ENCODE results near the gene CYB561D1.

The CYB561D1 gene

DNA sequence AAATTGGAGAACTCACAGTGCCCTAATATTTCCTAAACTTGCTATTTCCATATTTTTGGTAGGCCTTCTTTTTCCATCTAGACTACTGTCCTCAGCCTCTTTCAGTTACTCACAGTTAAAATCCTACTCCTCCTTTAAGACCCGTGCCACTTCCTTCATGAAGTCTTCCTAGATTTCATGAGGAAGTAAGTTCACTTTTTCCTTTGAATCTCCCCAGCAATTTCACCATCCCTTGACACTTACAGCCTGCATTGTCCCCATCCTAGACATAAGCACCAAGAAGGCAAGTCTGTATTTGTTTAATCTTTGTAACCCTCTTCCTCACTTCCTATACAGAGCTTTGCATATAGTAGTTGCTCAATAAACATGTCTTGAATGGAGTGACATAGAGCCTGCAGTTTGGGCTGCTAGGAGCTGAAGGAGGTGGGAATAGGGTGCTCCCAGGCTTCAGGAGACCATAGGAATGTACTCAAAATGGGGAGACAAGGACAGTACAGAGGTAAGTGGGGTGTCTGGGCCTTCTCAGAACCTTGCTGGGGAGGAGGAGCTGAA lies 40.5 kb downstream of the CYB561D1 start:
- H3K36me3 Mint-ChIP-seq (ENCODE audit: low read depth) = no peaks in the 10 kb centered on the region
- H3K27ac Mint-ChIP-seq = no peak overlapping the region
- intact Hi-C loops (cut with micrococcal nuclease) = loop anchor here (5.0 to 10.0 kb wide), 2 partner anchors 107 to 270 kb away; partner anchors contain the start of gene PSMA5
- no peaks in the 10 kb centered on the region for H3K9me3 Mint-ChIP-seq
- no peak overlapping the region for H3K4me3 Mint-ChIP-seq
- H3K27me3 Mint-ChIP-seq = no peaks in the 10 kb centered on the region
- peaks cover 17% of the 10 kb centered on the region for H3K4me1 Mint-ChIP-seq (ENCODE audit: low read depth)

DNA sequence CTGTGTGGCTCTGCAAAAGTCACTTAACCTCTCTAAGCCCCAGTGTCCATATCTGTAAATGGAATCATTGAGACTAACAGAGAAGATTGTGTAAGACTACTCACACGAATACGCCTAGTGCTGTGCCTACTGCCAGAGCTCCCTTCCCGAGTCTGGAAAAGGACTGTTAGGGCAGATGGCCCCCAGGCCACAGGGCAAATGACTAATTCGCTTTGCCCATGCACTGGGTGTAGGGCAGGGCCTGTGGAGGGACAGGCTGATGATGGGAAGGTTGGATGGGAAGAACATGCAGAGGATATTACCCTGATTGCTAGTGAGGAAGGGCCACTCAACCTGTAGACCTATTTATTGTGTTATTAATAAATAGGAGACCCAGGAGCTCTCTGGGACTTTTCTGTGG lies 41.6 kb downstream of the CYB561D1 start:
- no peaks in the 10 kb centered on the region for H3K9me3 Mint-ChIP-seq
- H3K4me1 Mint-ChIP-seq (ENCODE audit: low read depth) = peaks cover 17% of the 10 kb centered on the region
- H3K36me3 Mint-ChIP-seq (ENCODE audit: low read depth) = no peaks in the 10 kb centered on the region
- H3K27ac Mint-ChIP-seq = peak overlapping the region; percentile 2
- H3K4me3 Mint-ChIP-seq = no peak overlapping the region
- no peaks in the 10 kb centered on the region for H3K27me3 Mint-ChIP-seq
- intact Hi-C loops (cut with micrococcal nuclease) = loop anchor here (10.0 kb wide), 1 partner anchor 271 kb away; no protein-coding TSS in a partner anchor

DNA sequence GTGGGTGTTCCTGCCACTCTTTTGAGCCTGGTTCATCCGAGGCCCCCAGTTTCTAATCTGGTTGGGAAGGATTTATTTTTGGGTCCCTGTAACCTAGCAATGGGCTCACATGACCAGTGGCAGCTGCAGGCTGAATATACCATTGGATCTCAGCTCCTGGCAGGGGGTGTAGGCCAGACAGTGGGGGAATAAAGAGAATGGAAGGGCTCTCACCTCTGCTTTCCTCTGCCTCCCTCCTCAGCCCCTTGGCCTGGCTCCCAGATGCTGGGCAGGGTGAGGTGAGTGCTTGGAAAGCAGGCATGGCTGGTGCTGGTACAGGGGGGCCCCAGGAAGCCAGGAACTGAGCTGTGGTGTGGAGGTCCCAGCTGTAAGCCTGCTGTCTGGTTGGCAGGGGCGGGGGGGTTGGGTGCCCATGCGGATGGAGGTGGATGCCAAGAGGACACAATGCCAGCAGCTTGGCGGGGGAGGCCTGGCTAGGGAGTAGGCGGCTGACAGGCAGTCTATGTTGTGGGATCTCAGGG lies 42.1 kb downstream of the CYB561D1 start:
- Mint-ChIP-seq H3K27me3 (peaks cover 1% of the 10 kb centered on the region), H3K36me3 (ENCODE audit: low read depth) (no peaks in the 10 kb centered on the region), H3K4me1 (ENCODE audit: low read depth) (peaks cover 17% of the 10 kb centered on the region), H3K9me3 (no peaks in the 10 kb centered on the region), H3K27ac (peak overlapping the region; percentile 2), H3K4me3 (no peak overlapping the region)
- intact Hi-C loops (cut with micrococcal nuclease) = loop anchor here (10.0 kb wide), 1 partner anchor 271 kb away; no protein-coding TSS in a partner anchor

DNA sequence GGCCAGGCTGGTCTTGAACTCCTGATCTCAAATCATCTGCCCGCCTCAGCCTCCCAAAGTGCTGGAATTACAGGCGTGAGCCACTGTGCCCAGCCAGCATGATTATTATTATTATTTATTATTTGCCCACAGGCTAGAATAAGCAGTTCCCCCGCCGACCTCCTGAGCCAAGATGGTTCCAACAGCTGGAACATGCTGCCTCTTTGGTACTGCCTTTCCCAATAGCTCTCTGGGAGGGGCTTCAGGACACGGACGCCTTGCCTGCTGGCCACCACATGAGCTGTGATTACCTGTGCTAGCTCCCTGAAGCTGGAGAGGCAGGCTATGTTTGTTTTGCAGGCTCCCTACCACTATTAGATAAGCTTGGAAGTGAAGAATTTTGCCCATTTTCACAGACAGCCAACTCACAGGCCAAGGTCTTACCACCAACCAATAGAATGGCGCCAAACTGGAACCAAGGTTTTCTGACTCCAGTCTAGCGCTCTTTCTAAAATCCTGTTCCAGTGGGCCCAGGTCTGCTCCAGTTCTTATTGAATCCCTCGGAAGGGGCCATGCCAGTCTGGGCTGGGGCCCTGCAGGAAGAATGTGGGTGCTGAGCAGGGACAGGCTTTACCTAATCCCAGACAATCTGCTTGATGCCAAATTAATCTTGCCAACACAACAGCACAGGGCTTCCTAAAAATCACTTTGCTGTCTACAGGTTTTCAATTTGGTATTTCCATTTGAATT lies 43.7 kb downstream of the CYB561D1 start:
- Mint-ChIP-seq H3K9me3 (no peaks in the 10 kb centered on the region), H3K4me1 (ENCODE audit: low read depth) (peaks cover 10% of the 10 kb centered on the region), H3K4me3 (no peak overlapping the region), H3K27me3 (peaks cover 3% of the 10 kb centered on the region), H3K27ac (no peak overlapping the region), H3K36me3 (ENCODE audit: low read depth) (no peaks in the 10 kb centered on the region)
- intact Hi-C loops (cut with micrococcal nuclease) = loop anchor here (10.0 kb wide), 1 partner anchor 273 kb away; no protein-coding TSS in a partner anchor

DNA sequence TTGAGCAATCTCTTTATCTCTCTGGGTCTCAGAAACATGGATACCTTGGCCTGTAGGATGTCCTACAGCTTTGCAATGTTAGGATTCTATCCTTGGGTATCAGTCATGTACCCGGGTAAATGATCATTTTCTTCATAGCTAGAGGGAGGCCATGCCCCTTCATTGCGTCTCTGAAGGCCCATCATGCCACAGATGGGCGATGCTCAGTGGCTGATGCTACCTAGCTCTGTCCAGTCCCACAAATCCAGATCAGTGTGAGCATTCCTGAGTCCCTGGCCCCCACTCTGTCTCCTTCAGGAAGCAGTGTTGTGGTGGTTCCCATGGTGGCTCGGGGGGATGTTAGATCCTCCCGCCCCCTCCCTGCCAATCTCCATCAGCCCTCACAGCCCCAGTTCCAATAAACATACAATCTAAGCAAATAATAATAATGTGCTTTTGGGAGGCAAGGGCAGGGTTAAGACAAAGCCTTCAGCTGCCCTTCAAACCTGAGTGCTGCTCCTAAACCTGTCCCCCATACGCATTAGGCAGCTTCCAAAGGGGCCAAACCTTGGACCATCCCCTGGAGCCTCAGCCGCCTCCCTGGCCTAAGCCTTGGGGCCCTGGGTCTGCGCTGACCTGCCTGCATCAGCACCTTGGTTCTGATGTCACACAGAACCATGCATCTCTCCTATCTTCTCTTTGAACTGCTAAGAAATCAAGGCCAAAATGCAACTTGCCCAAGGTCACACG lies 45.1 kb downstream of the CYB561D1 start:
- Mint-ChIP-seq H3K4me1 (ENCODE audit: low read depth) (peaks cover 7% of the 10 kb centered on the region), H3K36me3 (ENCODE audit: low read depth) (no peaks in the 10 kb centered on the region), H3K9me3 (no peaks in the 10 kb centered on the region), H3K27ac (no peak overlapping the region), H3K4me3 (no peak overlapping the region), H3K27me3 (peaks cover 5% of the 10 kb centered on the region)
- intact Hi-C loops (cut with micrococcal nuclease) = loop anchor here (10.0 kb wide), 1 partner anchor 274 kb away; no protein-coding TSS in a partner anchor

DNA sequence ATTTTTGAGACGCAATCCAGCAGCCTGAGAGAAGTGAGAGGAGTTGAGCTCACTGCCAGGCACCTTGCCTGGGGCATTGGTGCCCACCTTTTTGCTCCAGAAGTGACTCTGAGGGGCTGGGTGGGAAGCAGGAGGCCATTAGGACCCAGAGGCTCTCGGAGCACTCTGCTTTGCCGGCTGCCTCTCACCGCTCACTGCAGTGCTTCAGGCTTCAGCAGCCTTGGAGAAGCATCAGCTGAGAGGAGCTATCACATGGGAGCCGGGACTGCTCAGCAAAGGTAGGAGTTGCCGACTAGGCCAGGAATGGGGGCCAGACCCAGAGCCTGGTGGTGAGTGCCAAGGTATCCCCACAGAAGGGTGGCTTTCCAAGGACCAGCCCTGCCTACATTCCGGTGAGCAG lies 45.8 kb downstream of the CYB561D1 start, which contains the start of gene GPR61:
TSS of gene GPR61 (plus strand) at position 197 of the 400 bp plus-strand sequence. CDS start 3,151 bp downstream, outside the sequence.
- H3K27me3 Mint-ChIP-seq = peaks cover 5% of the 10 kb centered on the region
- no peak within 1 kb of the TSS for H3K27ac Mint-ChIP-seq
- no peaks in the 10 kb centered on the region for H3K9me3 Mint-ChIP-seq

DNA sequence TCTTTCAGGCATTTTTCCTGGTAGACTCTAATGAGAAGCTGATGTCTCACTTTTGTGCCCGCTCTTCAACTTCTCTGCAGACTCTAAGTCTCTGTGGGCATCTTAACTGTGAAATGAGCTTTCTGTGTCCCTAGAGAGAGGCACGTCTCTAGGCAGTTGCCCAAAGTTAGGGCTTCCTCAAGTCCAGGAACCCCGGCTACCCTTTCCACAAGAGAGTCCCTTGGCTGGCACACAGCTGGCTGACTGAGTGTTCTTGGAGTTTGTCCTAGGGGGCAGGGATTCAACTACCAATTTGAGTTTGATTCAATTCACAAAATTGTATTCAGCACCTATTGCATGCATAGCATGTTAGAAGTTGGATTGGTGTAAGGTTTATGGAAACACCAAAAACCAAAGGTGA lies 47.2 kb downstream of the CYB561D1 start:
- intact Hi-C loops (cut with micrococcal nuclease) = no loop called here
- Mint-ChIP-seq H3K27ac (no peak overlapping the region), H3K4me1 (ENCODE audit: low read depth) (no peaks in the 10 kb centered on the region)

More for the DNA sequence above, 45.8 kb downstream of the CYB561D1 start, which contains the start of gene GPR61:
- Mint-ChIP-seq H3K36me3 (ENCODE audit: low read depth) (no peaks in the 10 kb centered on the region), H3K4me3 (no peak within 1 kb of the TSS), H3K4me1 (ENCODE audit: low read depth) (no peaks in the 10 kb centered on the region)
- intact Hi-C loops (cut with micrococcal nuclease) = loop anchor here (10.0 kb wide), 1 partner anchor 275 kb away; no protein-coding TSS in a partner anchor

DNA sequence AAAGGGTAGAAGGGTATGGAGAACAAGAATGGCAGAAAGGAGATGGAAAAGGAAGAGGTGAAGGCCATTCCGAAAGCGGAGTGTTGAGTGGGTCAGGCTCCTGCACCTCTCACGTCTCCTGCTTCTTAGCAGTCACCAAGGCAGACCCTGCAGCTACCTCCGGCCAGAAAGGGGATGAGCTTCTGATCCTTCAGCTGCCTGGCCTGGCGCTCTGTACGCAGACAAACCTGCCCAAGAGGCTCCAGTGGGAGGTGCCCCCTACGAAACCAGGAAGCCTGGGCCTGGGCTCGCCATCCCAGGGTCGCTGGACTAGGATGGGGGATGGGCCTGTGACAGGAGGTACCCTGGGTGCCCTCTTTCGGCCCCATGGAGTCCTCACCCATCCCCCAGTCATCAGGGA lies 48.8 kb downstream of the CYB561D1 start:
- no peak overlapping the region for H3K4me3 Mint-ChIP-seq
- H3K36me3 Mint-ChIP-seq (ENCODE audit: low read depth) = peaks cover 2% of the 10 kb centered on the region
- no peaks in the 10 kb centered on the region for H3K9me3 Mint-ChIP-seq
- H3K27ac Mint-ChIP-seq = no peak overlapping the region
- peaks cover 5% of the 10 kb centered on the region for H3K27me3 Mint-ChIP-seq
- H3K4me1 Mint-ChIP-seq (ENCODE audit: low read depth) = peaks cover 3% of the 10 kb centered on the region
- intact Hi-C loops (cut with micrococcal nuclease) = no loop called here

More for the DNA sequence above, 47.2 kb downstream of the CYB561D1 start:
- Mint-ChIP-seq H3K27me3 (peaks cover 5% of the 10 kb centered on the region), H3K4me3 (no peak overlapping the region), H3K36me3 (ENCODE audit: low read depth) (no peaks in the 10 kb centered on the region), H3K9me3 (no peaks in the 10 kb centered on the region)

DNA sequence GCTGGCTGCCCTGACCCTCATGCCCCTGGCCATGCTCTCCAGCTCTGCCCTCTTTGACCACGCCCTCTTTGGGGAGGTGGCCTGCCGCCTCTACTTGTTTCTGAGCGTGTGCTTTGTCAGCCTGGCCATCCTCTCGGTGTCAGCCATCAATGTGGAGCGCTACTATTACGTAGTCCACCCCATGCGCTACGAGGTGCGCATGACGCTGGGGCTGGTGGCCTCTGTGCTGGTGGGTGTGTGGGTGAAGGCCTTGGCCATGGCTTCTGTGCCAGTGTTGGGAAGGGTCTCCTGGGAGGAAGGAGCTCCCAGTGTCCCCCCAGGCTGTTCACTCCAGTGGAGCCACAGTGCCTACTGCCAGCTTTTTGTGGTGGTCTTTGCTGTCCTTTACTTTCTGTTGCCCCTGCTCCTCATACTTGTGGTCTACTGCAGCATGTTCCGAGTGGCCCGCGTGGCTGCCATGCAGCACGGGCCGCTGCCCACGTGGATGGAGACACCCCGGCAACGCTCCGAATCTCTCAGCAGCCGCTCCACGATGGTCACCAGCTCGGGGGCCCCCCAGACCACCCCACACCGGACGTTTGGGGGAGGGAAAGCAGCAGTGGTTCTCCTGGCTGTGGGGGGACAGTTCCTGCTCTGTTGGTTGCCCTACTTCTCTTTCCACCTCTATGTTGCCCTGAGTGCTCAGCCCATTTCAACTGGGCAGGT lies 49.5 kb downstream of the CYB561D1 start:
- Mint-ChIP-seq H3K4me1 (ENCODE audit: low read depth) (peaks cover 5% of the 10 kb centered on the region), H3K27me3 (peaks cover 5% of the 10 kb centered on the region), H3K4me3 (no peak overlapping the region), H3K9me3 (no peaks in the 10 kb centered on the region), H3K27ac (no peak overlapping the region), H3K36me3 (ENCODE audit: low read depth) (peaks cover 10% of the 10 kb centered on the region)
- intact Hi-C loops (cut with micrococcal nuclease) = no loop called here

DNA sequence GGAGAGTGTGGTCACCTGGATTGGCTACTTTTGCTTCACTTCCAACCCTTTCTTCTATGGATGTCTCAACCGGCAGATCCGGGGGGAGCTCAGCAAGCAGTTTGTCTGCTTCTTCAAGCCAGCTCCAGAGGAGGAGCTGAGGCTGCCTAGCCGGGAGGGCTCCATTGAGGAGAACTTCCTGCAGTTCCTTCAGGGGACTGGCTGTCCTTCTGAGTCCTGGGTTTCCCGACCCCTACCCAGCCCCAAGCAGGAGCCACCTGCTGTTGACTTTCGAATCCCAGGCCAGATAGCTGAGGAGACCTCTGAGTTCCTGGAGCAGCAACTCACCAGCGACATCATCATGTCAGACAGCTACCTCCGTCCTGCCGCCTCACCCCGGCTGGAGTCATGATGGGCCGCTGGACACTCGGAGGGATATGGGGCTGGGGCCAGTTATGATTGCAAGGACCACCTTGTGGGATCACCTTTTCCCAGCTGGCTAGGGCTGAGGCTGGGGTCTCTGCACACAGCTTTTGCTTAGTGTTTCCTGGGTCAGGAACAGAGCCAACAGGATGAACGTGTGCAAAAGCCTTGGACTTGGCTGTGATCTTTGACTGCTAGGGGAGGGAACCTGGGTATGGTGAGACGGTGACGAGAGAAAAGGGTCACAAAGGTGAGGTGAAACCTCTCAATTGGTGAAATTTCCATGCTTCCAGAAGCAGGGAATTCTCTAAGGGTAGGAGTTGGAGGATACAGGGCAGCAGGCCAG lies 50.3 kb downstream of the CYB561D1 start:
- H3K4me1 Mint-ChIP-seq (ENCODE audit: low read depth) = peaks cover 8% of the 10 kb centered on the region
- no peak overlapping the region for H3K4me3 Mint-ChIP-seq
- H3K27me3 Mint-ChIP-seq = peaks cover 5% of the 10 kb centered on the region
- H3K9me3 Mint-ChIP-seq = no peaks in the 10 kb centered on the region
- no peak overlapping the region for H3K27ac Mint-ChIP-seq
- H3K36me3 Mint-ChIP-seq (ENCODE audit: low read depth) = peaks cover 17% of the 10 kb centered on the region
- intact Hi-C loops (cut with micrococcal nuclease) = no loop called here

DNA sequence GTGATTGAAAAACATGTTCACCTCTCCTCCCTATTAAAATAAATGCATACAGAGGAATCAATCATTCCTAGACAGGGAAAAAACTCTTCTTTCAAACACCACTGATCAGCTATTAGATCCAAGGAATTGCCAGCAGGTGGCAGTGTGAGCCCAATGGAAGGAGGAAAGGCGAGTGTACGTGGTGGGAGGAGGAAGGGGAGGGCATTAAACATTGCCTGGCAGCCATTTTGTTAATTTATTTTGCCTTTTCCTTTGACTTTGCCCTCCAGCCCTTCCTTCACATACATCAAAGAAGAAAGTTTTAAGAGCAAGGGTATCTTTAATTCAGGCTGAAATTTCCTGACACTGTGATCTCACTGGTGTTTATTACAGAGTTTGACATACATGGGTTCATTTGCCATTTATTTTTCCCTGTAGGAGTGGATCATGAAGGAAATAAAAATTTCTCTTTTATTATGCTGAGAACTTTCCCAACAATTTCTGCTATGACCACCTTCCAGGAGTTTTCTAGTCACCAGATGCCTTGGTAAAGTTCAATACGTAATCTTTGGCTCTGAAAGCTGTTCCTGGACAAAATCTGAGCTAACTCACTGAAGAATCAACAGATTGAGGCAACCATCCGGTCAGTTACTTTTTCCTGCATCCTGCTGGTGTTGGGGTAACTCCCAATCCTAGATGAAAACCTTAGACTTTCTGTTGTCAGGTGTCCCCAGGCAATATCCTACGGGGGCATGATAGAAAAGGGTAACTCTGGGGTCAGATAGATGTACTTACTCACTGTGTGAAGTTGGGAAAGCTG lies 52.6 kb downstream of the CYB561D1 start:
- peaks cover 21% of the 10 kb centered on the region for H3K36me3 Mint-ChIP-seq (ENCODE audit: low read depth)

More for the DNA sequence above, 52.6 kb downstream of the CYB561D1 start:
- H3K27me3 Mint-ChIP-seq = peaks cover 4% of the 10 kb centered on the region
- no peaks in the 10 kb centered on the region for H3K9me3 Mint-ChIP-seq
- peaks cover 23% of the 10 kb centered on the region for H3K4me1 Mint-ChIP-seq (ENCODE audit: low read depth)
- peak overlapping the region; percentile 24 for H3K4me3 Mint-ChIP-seq
- H3K27ac Mint-ChIP-seq = peak overlapping the region; percentile 72
- intact Hi-C loops (cut with micrococcal nuclease) = loop anchor here (1.0 to 5.0 kb wide), 2 partner anchors 41 to 227 kb away; no protein-coding TSS in a partner anchor

All from dendritic cell treated with granulocyte-macrophage colony-stimulating factor and Interleukin-4, amounts not matched to agents 40 ng/mL and 50 ng/mL, for 4 days (primary cell).